ENCODE measurements around the gene OSBPL6.

DNA sequence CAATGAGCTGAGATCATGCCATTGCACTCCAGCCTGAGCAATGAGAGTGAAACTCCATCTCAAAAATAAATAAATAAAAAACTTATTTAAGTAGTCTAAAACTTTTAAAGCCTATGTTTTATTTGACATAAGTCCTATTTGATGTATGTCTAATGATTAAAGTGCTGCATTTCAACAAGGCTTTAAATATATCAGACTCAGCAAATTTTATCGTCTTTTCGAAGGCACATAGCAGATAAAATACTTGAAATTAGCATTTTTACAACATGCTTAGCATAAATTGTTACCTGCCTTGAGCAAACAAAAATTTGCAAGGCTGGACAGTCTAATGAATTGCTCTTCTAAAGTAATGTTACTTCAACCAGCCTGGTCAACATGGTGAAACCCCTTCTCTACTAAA, 170.8 kb downstream of the OSBPL6 start:
- TF ChIP-seq CTCF (IDR thresholded peaks at IDR 0.05; ENCODE audit: low read depth, low read length, poor library complexity, severe bottlenecking), result no peak
- no peak for TF ChIP-seq EZH2phosphoT487 (IDR thresholded peaks at IDR 0.05; ENCODE audit: borderline replicate concordance, low read length)
